ENCODE data around the gene GDF7. TPM values are rescaled to one million over a fixed set of nuclear protein-coding genes. Genes with fewer than 3 reads are reported as not detected.

GDF7 gene
- total and polyA plus RNA-seq, 2 experiments from 2014 or later = 0.24 to 0.37 TPM

DNA sequence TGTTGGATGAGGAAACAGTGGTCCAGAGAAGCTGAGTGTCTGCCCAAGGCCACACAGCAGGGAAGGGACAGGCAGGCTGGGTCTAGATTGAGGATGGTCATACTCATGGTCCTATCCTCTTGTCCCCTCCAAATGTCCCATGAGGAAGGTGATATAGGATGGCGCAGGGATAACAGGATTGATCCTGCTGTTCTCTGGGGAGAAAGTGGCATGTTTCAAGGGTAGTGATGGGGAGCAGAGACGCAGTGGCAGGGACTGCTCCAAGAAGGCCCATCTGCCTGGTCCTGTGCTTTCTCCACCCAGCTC is 40.6 kb upstream of the GDF7 start:
- H3K36me3 ChIP-seq (replicated peaks; ENCODE audit: insufficient read depth, low read depth) = no peaks in the 10 kb centered on the region

DNA sequence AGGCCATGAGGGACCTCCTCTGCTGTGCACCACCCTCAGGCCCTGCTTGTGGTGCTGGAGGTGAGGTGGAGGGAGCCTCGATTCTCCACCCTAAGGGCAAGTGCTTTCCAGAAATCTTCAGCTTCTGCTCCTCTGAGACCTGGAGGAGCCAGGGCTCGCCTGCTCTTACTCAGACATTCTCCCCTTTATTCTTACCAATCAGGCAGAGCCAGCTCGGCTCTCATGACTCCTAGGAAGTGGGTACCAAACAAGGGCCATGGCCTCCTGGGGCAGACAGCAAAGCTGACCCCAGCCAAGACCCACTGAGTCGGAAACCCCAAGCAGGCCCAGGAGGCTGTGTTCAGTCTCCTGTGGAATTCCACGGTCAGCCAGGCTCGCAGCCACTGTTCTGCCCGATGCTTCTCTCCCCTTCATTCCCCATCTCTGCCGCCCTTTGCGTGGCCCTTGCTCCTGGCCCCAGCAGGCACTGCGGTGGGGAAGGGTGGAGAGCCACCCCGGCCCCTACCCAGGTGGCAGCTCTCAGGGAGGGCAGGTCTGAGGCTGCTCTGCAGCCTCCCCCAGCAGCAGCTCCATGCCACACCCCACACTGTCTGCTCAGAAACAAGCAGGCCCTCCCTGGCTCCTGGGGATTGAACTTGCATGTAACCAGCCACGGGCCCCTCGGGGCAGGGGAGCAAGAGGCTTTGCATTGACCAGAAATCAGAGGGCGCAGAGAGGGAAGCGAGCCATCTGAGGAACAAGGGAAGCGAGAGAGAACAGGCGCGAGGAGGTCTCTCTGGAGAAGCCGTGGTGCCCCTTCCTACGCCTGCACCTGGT is 40.0 kb upstream of the GDF7 start:
- no peak for DNase-seq (ENCODE audit: low spot score)
- Histone ChIP-seq H2AFZ (no peak overlapping the region), H3K27ac (no peak overlapping the region), H3K27me3 (no peaks in the 10 kb centered on the region), H3K9me2 (replicated peaks; ENCODE audit: insufficient read depth) (no peaks in the 10 kb centered on the region), H3K4me3 (no peak overlapping the region), H3K4me2 (no peak overlapping the region), H3K79me2 (no peaks in the 10 kb centered on the region), H4K20me1 (ENCODE audit: insufficient read depth, poor library complexity, severe bottlenecking) (no peaks in the 10 kb centered on the region), H3K4me1 (ENCODE audit: insufficient read depth) (no peaks in the 10 kb centered on the region), H3K9me3 (ENCODE audit: low read depth) (no peaks in the 10 kb centered on the region), H3K36me3 (replicated peaks; ENCODE audit: insufficient read depth, low read depth) (no peaks in the 10 kb centered on the region)
- WGBS (ENCODE audit: low lambda C conversion rate, missing lambda C conversion rate) = 84% methylated on average over 20 of the region's 20 CpGs
- no peak for TF ChIP-seq EZH2phosphoT487 (IDR thresholded peaks at IDR 0.05; ENCODE audit: low read depth, severe bottlenecking, unreplicated experiment)
- TF ChIP-seq, protein P1, sequence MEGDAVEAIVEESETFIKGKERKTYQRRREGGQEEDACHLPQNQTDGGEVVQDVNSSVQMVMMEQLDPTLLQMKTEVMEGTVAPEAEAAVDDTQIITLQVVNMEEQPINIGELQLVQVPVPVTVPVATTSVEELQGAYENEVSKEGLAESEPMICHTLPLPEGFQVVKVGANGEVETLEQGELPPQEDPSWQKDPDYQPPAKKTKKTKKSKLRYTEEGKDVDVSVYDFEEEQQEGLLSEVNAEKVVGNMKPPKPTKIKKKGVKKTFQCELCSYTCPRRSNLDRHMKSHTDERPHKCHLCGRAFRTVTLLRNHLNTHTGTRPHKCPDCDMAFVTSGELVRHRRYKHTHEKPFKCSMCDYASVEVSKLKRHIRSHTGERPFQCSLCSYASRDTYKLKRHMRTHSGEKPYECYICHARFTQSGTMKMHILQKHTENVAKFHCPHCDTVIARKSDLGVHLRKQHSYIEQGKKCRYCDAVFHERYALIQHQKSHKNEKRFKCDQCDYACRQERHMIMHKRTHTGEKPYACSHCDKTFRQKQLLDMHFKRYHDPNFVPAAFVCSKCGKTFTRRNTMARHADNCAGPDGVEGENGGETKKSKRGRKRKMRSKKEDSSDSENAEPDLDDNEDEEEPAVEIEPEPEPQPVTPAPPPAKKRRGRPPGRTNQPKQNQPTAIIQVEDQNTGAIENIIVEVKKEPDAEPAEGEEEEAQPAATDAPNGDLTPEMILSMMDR (IDR thresholded peaks at IDR 0.05; ENCODE audit: poor library complexity) = no peak
- no peak for TF ChIP-seq EZH2 (IDR thresholded peaks at IDR 0.05; ENCODE audit: borderline replicate concordance)

More for the DNA sequence above, 40.6 kb upstream of the GDF7 start:
- Histone ChIP-seq H3K4me2 (no peak overlapping the region), H4K20me1 (ENCODE audit: insufficient read depth, poor library complexity, severe bottlenecking) (no peaks in the 10 kb centered on the region), H3K27me3 (no peaks in the 10 kb centered on the region), H3K4me3 (no peak overlapping the region), H3K9me3 (ENCODE audit: low read depth) (no peaks in the 10 kb centered on the region), H2AFZ (no peak overlapping the region), H3K4me1 (ENCODE audit: insufficient read depth) (no peaks in the 10 kb centered on the region), H3K27ac (peak overlapping the region; percentile 12), H3K79me2 (no peaks in the 10 kb centered on the region), H3K9me2 (replicated peaks; ENCODE audit: insufficient read depth) (no peaks in the 10 kb centered on the region)
- DNase-seq (ENCODE audit: low spot score) = no peak
- no peak for TF ChIP-seq EZH2phosphoT487 (IDR thresholded peaks at IDR 0.05; ENCODE audit: low read depth, severe bottlenecking, unreplicated experiment)
- TF ChIP-seq, protein P1 (IDR thresholded peaks at IDR 0.05; ENCODE audit: poor library complexity) = no peak
- TF ChIP-seq EZH2 (IDR thresholded peaks at IDR 0.05; ENCODE audit: borderline replicate concordance) = no peak
- WGBS (ENCODE audit: low lambda C conversion rate, missing lambda C conversion rate) = 94% methylated on average over 2 of the region's 2 CpGs

- Histone ChIP-seq H3K36me3 (replicated peaks; ENCODE audit: insufficient read depth, low read depth) (no peaks in the 10 kb centered on the region), H2AFZ (no peak overlapping the region), H3K4me1 (ENCODE audit: insufficient read depth) (no peaks in the 10 kb centered on the region), H3K9me3 (ENCODE audit: low read depth) (no peaks in the 10 kb centered on the region), H4K20me1 (ENCODE audit: insufficient read depth, poor library complexity, severe bottlenecking) (no peaks in the 10 kb centered on the region), H3K9me2 (replicated peaks; ENCODE audit: insufficient read depth) (no peaks in the 10 kb centered on the region), H3K27me3 (no peaks in the 10 kb centered on the region), H3K4me3 (no peak overlapping the region), H3K27ac (no peak overlapping the region), H3K4me2 (no peak overlapping the region), H3K79me2 (no peaks in the 10 kb centered on the region)
- WGBS (ENCODE audit: low lambda C conversion rate, missing lambda C conversion rate) = 94% methylated on average over 16 of the region's 16 CpGs
- DNase-seq (ENCODE audit: low spot score) = no peak
- no peak for TF ChIP-seq EZH2 (IDR thresholded peaks at IDR 0.05; ENCODE audit: borderline replicate concordance)
- no peak for TF ChIP-seq EZH2phosphoT487 (IDR thresholded peaks at IDR 0.05; ENCODE audit: low read depth, severe bottlenecking, unreplicated experiment)
- TF ChIP-seq, protein P1 (IDR thresholded peaks at IDR 0.05; ENCODE audit: poor library complexity) = no peak
Measured at GRCh38 chr2:20627712-20628380, 39.1 kb upstream of the GDF7 start.

Data from hepatocyte (in vitro differentiated cells).